HCT116 (cell line): ENCODE data around the gene THSD7A. TPM values are rescaled to one million over a fixed set of nuclear protein-coding genes. Genes with fewer than 3 reads are reported as not detected.

Experiments
- ATAC-seq: fragments of 200-7000 bp; cut with Tn5 transposase; 2 replicates; pipeline ENCODE4 v1.9.1; 2020; ENCODE audit warnings: mild to moderate bottlenecking, moderate library complexity
- BruUV-seq: library from RNA; stranded (reverse); fragments of 400-500 nt; replicated peaks from 2 replicates; lab custom pipeline; 2021; lab: Mats Ljungman, UMichigan
- CTCF ChIA-PET: fragments of 300-600 bp; sonication (Branson Sonifier 250); formaldehyde crosslinking; loops from one replicate; lab custom pipeline; 2021; ENCODE audit warnings: antibody characterized with exemption; lab: Charles Lee
- POLR2A ChIA-PET: fragments of 300-600, 350-600 bp; sonication (Branson Sonifier 250); formaldehyde crosslinking; loops from one replicate; lab custom pipeline; 2021; ENCODE audit warnings: antibody characterized with exemption; lab: Charles Lee
- RAD21 ChIA-PET, 2 experiments: fragments of 300-600 bp; sonication (Branson Sonifier 250); formaldehyde crosslinking; loops; one replicate each; lab custom pipeline; 2023; ENCODE audit warnings: low total read pairs in 2 of 2; ENCODE audit not compliant: uncharacterized antibody in 2 of 2, unreplicated experiment in 2 of 2, low non-redundant PET in 1 of 2; lab: Charles Lee
- DNase-seq: peaks from one replicate; pipeline ENCODE4 v3.0.0-alpha.2; 2010; ENCODE audit warnings: low read depth, low spot score
- H2AFZ ChIP-seq: fragments of 200-600 bp; shearing (Covaris generic), sonication (generic); 2 replicates; pipeline ENCODE4 v1.6.1; 2017; ENCODE audit warnings: low read depth, mixed run types, mixed read lengths, antibody characterized with exemption, low read length; ENCODE audit not compliant: poor library complexity, severe bottlenecking
- H3K27ac ChIP-seq: 2 replicates; pipeline ENCODE4 v1.5.1; 2012; ENCODE audit warnings: low read depth, low read length
- H3K27me3 ChIP-seq: fragments of 200-600 bp; sonication (generic); 2 replicates; pipeline ENCODE4 v1.6.1; 2016; ENCODE audit warnings: mixed run types, low read length, mixed read lengths; ENCODE audit not compliant: insufficient read depth
- H3K36me3 ChIP-seq, 2 experiments: fragments of 200-500 bp in 1 of 2; fragments of 200-600 bp in 1 of 2; sonication (Bioruptor generic) in 1 of 2; sonication (generic) in 1 of 2; 2 replicates each; pipeline versions ENCODE4 v1.5.1 to v1.6.1; 2014 to 2016; ENCODE audit warnings: low read length in 2 of 2, inconsistent platforms in 1 of 2, mixed read lengths in 1 of 2, mixed run types in 1 of 2; ENCODE audit not compliant: insufficient read depth in 2 of 2, control insufficient read depth in 1 of 2
- H3K4me1 ChIP-seq, 2 experiments: fragments of 200-600 bp in 1 of 2; sonication (generic) in 1 of 2; 2 replicates each; pipeline versions ENCODE4 v1.5.1 to v1.6.1; 2012 to 2017; ENCODE audit warnings: low read length in 2 of 2, inconsistent platforms in 1 of 2, mild to moderate bottlenecking in 1 of 2, mixed read lengths in 1 of 2, mixed run types in 1 of 2, moderate library complexity in 1 of 2; ENCODE audit not compliant: insufficient read depth in 2 of 2, control insufficient read depth in 1 of 2
- H3K4me2 ChIP-seq: fragments of 200-600 bp; sonication (generic); 2 replicates; pipeline ENCODE4 v1.6.1; 2017; ENCODE audit warnings: mixed run types, low read length, mixed read lengths
- H3K4me3 ChIP-seq, 2 experiments: fragments of 200-600 bp in 1 of 2; sonication (generic) in 1 of 2; replicated peaks in 1 of 2; 2 replicates each; pipeline ENCODE4 v1.5.1; 2011 to 2016; ENCODE audit warnings: low read length in 2 of 2, control low read depth in 1 of 2, low read depth in 1 of 2, mild to moderate bottlenecking in 1 of 2, mixed read lengths in 1 of 2, mixed run types in 1 of 2
- H3K79me2 ChIP-seq: fragments of 200-600 bp; sonication (generic); 2 replicates; pipeline ENCODE4 v1.6.1; 2017; ENCODE audit warnings: mild to moderate bottlenecking, mixed run types, low read length, moderate library complexity, mixed read lengths; ENCODE audit not compliant: insufficient read depth
- H3K9ac ChIP-seq: fragments of 200-600 bp; sonication (generic); 2 replicates; pipeline ENCODE4 v1.6.1; 2016; ENCODE audit warnings: low read length, mixed read lengths
- H3K9me2 ChIP-seq: fragments of 200-600 bp; sonication (generic), shearing (Covaris generic); 2 replicates; pipeline ENCODE4 v1.6.1; 2017; ENCODE audit warnings: mixed run types, mild to moderate bottlenecking, moderate library complexity; ENCODE audit not compliant: insufficient read depth
- H3K9me3 ChIP-seq, 2 experiments: fragments of 200-500 bp in 1 of 2; fragments of 200-600 bp in 1 of 2; sonication (Bioruptor generic) in 1 of 2; sonication (generic) in 1 of 2; 2 replicates each; pipeline ENCODE4 v1.6.1; 2014 to 2017; ENCODE audit warnings: low read length in 2 of 2, mixed read lengths in 2 of 2, inconsistent platforms in 1 of 2, low read depth in 1 of 2, mild to moderate bottlenecking in 1 of 2, mixed run types in 1 of 2, moderate library complexity in 1 of 2; ENCODE audit not compliant: control insufficient read depth in 1 of 2, insufficient read depth in 1 of 2
- H4K20me1 ChIP-seq: fragments of 200-600 bp; sonication (generic), shearing (Covaris generic); 2 replicates; pipeline ENCODE4 v1.6.1; 2017; ENCODE audit warnings: mixed run types, mild to moderate bottlenecking, moderate library complexity; ENCODE audit not compliant: insufficient read depth
- ATF3 ChIP-seq: IDR thresholded peaks from 2 replicates; pipeline ENCODE4 v1.6.1; 2012
- CBX3 ChIP-seq: IDR thresholded peaks from 2 replicates; pipeline ENCODE4 v1.6.1; 2012; ENCODE audit warnings: low read depth
- CEBPB ChIP-seq: IDR thresholded peaks from 2 replicates; pipeline ENCODE4 v1.6.1; 2012; ENCODE audit warnings: low read depth
- ELF1 ChIP-seq: IDR thresholded peaks from 2 replicates; pipeline ENCODE4 v1.6.1; 2012; ENCODE audit warnings: low read depth, borderline replicate concordance
- EZH2phosphoT487 ChIP-seq: fragments of 200-600 bp; IDR thresholded peaks from 2 replicates; pipeline ENCODE4 v1.6.1; 2018; ENCODE audit warnings: antibody characterized with exemption, borderline replicate concordance
- JUND ChIP-seq: IDR thresholded peaks from 2 replicates; pipeline ENCODE4 v1.6.1; 2012
- MAX ChIP-seq: IDR thresholded peaks from 2 replicates; pipeline ENCODE4 v1.6.1; 2012
- POLR2A ChIP-seq: IDR thresholded peaks from 2 replicates; pipeline ENCODE4 v1.7.0; 2011; ENCODE audit warnings: borderline replicate concordance; ENCODE audit not compliant: insufficient read depth, insufficient read length; ENCODE audit errors: extremely low read depth
- REST ChIP-seq: IDR thresholded peaks from 2 replicates; pipeline ENCODE4 v1.6.1; 2012; ENCODE audit warnings: low read depth
- SP1 ChIP-seq: IDR thresholded peaks from 2 replicates; pipeline ENCODE4 v1.6.1; 2012; ENCODE audit warnings: low read depth
- SRF ChIP-seq: IDR thresholded peaks from 2 replicates; pipeline ENCODE4 v1.6.1; 2012; ENCODE audit warnings: low read depth
- TCF7L2 ChIP-seq: IDR thresholded peaks from 2 replicates; pipeline ENCODE4 v1.7.0; 2011; ENCODE audit warnings: borderline replicate concordance, inconsistent platforms; ENCODE audit not compliant: insufficient read depth, insufficient read length; ENCODE audit errors: extremely low read depth
- YY1 ChIP-seq: IDR thresholded peaks from 2 replicates; pipeline ENCODE4 v1.6.1; 2011; ENCODE audit warnings: low read length, low read depth, moderate library complexity, mild to moderate bottlenecking; ENCODE audit not compliant: insufficient replicate concordance; ENCODE audit errors: extremely low read depth
- ZBTB33 ChIP-seq: IDR thresholded peaks from 2 replicates; pipeline ENCODE4 v1.6.1; 2011; ENCODE audit warnings: mild to moderate bottlenecking, low read length, moderate library complexity; ENCODE audit not compliant: insufficient replicate concordance; ENCODE audit errors: extremely low read depth
- ZFX ChIP-seq: fragments of 450-650 bp; IDR thresholded peaks from 2 replicates; pipeline ENCODE4 v1.6.1; 2017
- intact Hi-C: fragments of 100-400 bp; cut with micrococcal nuclease; formaldehyde crosslinking; loops from 2 replicates; pipeline ENCODE4 v1.10.0; 2022
- total RNA-seq: library from RNA; stranded (reverse); gene quantifications from one replicate; pipeline ENCODE4 v1.2.1, GENCODE V29; 2021; ENCODE audit not compliant: unreplicated experiment

THSD7A gene
- total RNA-seq, 1 experiment from 2014 or later: 0.05 TPM

GRCh38 chr7:11369696-11370095, 462.3 kb downstream of the THSD7A start:
- no peaks in the 10 kb centered on the region for H3K79me2 ChIP-seq
- ChIA-PET RAD21 (no interaction called here), CTCF (no interaction called here), POLR2A (no interaction called here)
- DNase-seq: no peak
- no peaks in the 10 kb centered on the region for H3K4me1 ChIP-seq
- H3K27ac ChIP-seq: no peak overlapping the region
- no peak for ATAC-seq
- no peaks in the 10 kb centered on the region for H4K20me1 ChIP-seq
- H3K4me2 ChIP-seq: no peak overlapping the region
- no peak overlapping the region for H3K9ac ChIP-seq
- no TSS peak for BruUV-seq
- H3K9me3 ChIP-seq: no peaks in the 10 kb centered on the region
- H2AFZ ChIP-seq: no peak overlapping the region
- TF ChIP-seq ELF1: no peak
- no peak for TF ChIP-seq CEBPB
- no peak for TF ChIP-seq JUND
- TF ChIP-seq ZFX: no peak
- H3K27me3 ChIP-seq: no peaks in the 10 kb centered on the region
- intact Hi-C loops: loop anchor here (5.0 to 10.0 kb wide), 3 partner anchors 65 to 953 kb away; no protein-coding TSS in a partner anchor
- H3K4me3 ChIP-seq: no peak overlapping the region
- H3K36me3 ChIP-seq: no peaks in the 10 kb centered on the region
- no peaks in the 10 kb centered on the region for H3K9me2 ChIP-seq

- Histone ChIP-seq H3K4me1 (no peaks in the 10 kb centered on the region), H3K9ac (no peak overlapping the region), H3K4me3 (no peak overlapping the region), H3K9me3 (no peaks in the 10 kb centered on the region), H3K27me3 (no peaks in the 10 kb centered on the region), H3K36me3 (no peaks in the 10 kb centered on the region), H4K20me1 (no peaks in the 10 kb centered on the region), H3K79me2 (no peaks in the 10 kb centered on the region), H2AFZ (no peak overlapping the region), H3K27ac (no peak overlapping the region), H3K4me2 (no peak overlapping the region), H3K9me2 (no peaks in the 10 kb centered on the region)
- ATAC-seq: no peak
- POLR2A ChIA-PET: no interaction called here
- RAD21 ChIA-PET: no interaction called here
- CTCF ChIA-PET: no interaction called here
- no peak for DNase-seq
- intact Hi-C loops: loop anchor here (10.0 kb wide), 1 partner anchor 61 kb away; no protein-coding TSS in a partner anchor
- no TSS peak for BruUV-seq
- TF ChIP-seq YY1: no peak
- no peak for TF ChIP-seq CEBPB
- no peak for TF ChIP-seq EZH2phosphoT487
- TF ChIP-seq JUND: no peak
- TF ChIP-seq ZBTB33: no peak
- TF ChIP-seq SP1: no peak
- TF ChIP-seq ATF3: no peak
- no peak for TF ChIP-seq REST
- TF ChIP-seq TCF7L2: no peak
- no peak for TF ChIP-seq MAX
- no peak for TF ChIP-seq CBX3
- no peak for TF ChIP-seq POLR2A
- no peak for TF ChIP-seq ZFX
- TF ChIP-seq ELF1: no peak
- no peak for TF ChIP-seq SRF
Observed at GRCh38 chr7:11366118-11366517, 465.9 kb downstream of the THSD7A start.
